ENCODE measurements around the gene ACSL1. TPM values are rescaled to one million over a fixed set of nuclear protein-coding genes. Genes with fewer than 3 reads are reported as not detected.

ACSL1 gene
- total RNA-seq, 1 donor from 2014 or later, result 321 TPM

GRCh38 chr4:184812199-184812542, 13.6 kb downstream of the ACSL1 start:
- no peak overlapping the region for H3K4me3 ChIP-seq
- intact Hi-C loops (cut with DNase I), result no loop called here

GRCh38 chr4:184811526-184812198, 14.1 kb downstream of the ACSL1 start:
- Histone ChIP-seq H3K4me1 (peaks cover 83% of the 10 kb centered on the region), H3K27ac (peak overlapping the region; percentile 1), H3K4me3 (no peak overlapping the region), H3K27me3 (ENCODE audit: low read depth) (no peaks in the 10 kb centered on the region), H3K9me3 (no peaks in the 10 kb centered on the region), H3K36me3 (no peaks in the 10 kb centered on the region)
- TF ChIP-seq CTCF (IDR thresholded peaks at IDR 0.05), result no peak
- DNase-seq (peak; percentile 78), ATAC-seq (peak; percentile 28 to 45)
- intact Hi-C loops (cut with DNase I), result no loop called here

More at GRCh38 chr4:184812199-184812542, 13.6 kb downstream of the ACSL1 start:
- H3K27me3 ChIP-seq (ENCODE audit: low read depth), result no peaks in the 10 kb centered on the region
- no peak for TF ChIP-seq CTCF (IDR thresholded peaks at IDR 0.05)
- H3K27ac ChIP-seq, result peak overlapping the region; percentile 61
- H3K36me3 ChIP-seq, result no peaks in the 10 kb centered on the region
- no peak for ATAC-seq
- H3K9me3 ChIP-seq, result no peaks in the 10 kb centered on the region
- no peak for DNase-seq
- H3K4me1 ChIP-seq, result peaks cover 82% of the 10 kb centered on the region

- H3K27me3 ChIP-seq (ENCODE audit: low read depth), result no peaks in the 10 kb centered on the region
- H3K36me3 ChIP-seq, result no peaks in the 10 kb centered on the region
- H3K4me3 ChIP-seq, result no peak overlapping the region
- no peak for TF ChIP-seq CTCF (IDR thresholded peaks at IDR 0.05)
- H3K4me1 ChIP-seq, result peaks cover 84% of the 10 kb centered on the region
- DNase-seq (peak; percentile 77), ATAC-seq (peak; percentile 3 to 55)
- no peak overlapping the region for H3K27ac ChIP-seq
- intact Hi-C loops (cut with DNase I), result no loop called here
- H3K9me3 ChIP-seq, result no peaks in the 10 kb centered on the region
Measured at GRCh38 chr4:184810720-184811119, 15.0 kb downstream of the ACSL1 start.

- no peak overlapping the region for H3K27ac ChIP-seq
- no peak for DNase-seq
- H3K4me3 ChIP-seq, result no peak overlapping the region
- H3K27me3 ChIP-seq (ENCODE audit: low read depth), result no peaks in the 10 kb centered on the region
- intact Hi-C loops (cut with DNase I), result no loop called here
- no peaks in the 10 kb centered on the region for H3K36me3 ChIP-seq
- TF ChIP-seq CTCF (IDR thresholded peaks at IDR 0.05), result no peak
- H3K9me3 ChIP-seq, result no peaks in the 10 kb centered on the region
- ATAC-seq, result no peak
- H3K4me1 ChIP-seq, result peaks cover 69% of the 10 kb centered on the region
Measured at GRCh38 chr4:184808713-184809050, 17.1 kb downstream of the ACSL1 start.

- no peaks in the 10 kb centered on the region for H3K27me3 ChIP-seq (ENCODE audit: low read depth)
- TF ChIP-seq CTCF (IDR thresholded peaks at IDR 0.05), result no peak
- H3K9me3 ChIP-seq, result no peaks in the 10 kb centered on the region
- peaks cover 62% of the 10 kb centered on the region for H3K4me1 ChIP-seq
- no peak overlapping the region for H3K4me3 ChIP-seq
- no peak for ATAC-seq
- H3K27ac ChIP-seq, result no peak overlapping the region
- no peak for DNase-seq
- intact Hi-C loops (cut with DNase I), result no loop called here
- H3K36me3 ChIP-seq, result peaks cover 3% of the 10 kb centered on the region
Measured at GRCh38 chr4:184807797-184808712, 17.7 kb downstream of the ACSL1 start.
